Hepatocyte (in vitro differentiated cells): ENCODE results near the gene RTRAF.
A peak's percentile ranks its signal among the peaks of the same experiment; 100 is the strongest.

Experiments used
- EZH2 ChIP-seq: fragments of 200-600 bp; sonication (generic); IDR thresholded peaks from 2 replicates; pipeline ENCODE4 v1.6.1; 2016; ENCODE audit warnings: antibody characterized with exemption, mild to moderate bottlenecking, borderline replicate concordance
- TF ChIP-seq, protein P1 (sequence below): fragments of 200-600 bp; sonication (generic); IDR thresholded peaks from 2 replicates; pipeline ENCODE4 v1.5.1; 2016; ENCODE audit warnings: antibody characterized with exemption, mild to moderate bottlenecking; ENCODE audit not compliant: poor library complexity

DNA sequence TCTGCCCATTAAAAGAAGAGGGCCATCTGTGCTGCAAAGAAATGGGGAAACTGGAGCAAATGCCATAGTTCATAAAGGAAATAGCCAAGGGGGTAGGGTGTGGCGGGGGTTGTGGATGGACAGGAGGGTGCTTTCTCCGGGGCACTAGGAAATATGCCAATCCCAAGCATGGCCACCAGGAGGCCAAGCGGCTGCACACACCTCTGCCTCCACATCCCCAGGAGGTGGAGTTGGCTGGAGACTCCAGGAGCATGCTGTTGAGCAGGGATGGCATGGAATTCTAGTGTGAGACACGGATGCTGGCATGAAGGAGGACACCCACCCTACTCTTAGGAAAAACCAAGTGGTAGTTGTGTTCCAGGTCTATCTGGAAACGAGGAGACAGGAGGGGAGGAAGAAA lies 54.3 kb downstream of the RTRAF start:
- TF ChIP-seq, protein P1, sequence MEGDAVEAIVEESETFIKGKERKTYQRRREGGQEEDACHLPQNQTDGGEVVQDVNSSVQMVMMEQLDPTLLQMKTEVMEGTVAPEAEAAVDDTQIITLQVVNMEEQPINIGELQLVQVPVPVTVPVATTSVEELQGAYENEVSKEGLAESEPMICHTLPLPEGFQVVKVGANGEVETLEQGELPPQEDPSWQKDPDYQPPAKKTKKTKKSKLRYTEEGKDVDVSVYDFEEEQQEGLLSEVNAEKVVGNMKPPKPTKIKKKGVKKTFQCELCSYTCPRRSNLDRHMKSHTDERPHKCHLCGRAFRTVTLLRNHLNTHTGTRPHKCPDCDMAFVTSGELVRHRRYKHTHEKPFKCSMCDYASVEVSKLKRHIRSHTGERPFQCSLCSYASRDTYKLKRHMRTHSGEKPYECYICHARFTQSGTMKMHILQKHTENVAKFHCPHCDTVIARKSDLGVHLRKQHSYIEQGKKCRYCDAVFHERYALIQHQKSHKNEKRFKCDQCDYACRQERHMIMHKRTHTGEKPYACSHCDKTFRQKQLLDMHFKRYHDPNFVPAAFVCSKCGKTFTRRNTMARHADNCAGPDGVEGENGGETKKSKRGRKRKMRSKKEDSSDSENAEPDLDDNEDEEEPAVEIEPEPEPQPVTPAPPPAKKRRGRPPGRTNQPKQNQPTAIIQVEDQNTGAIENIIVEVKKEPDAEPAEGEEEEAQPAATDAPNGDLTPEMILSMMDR: peak; percentile 43
- TF ChIP-seq EZH2: no peak
